IMR-90 (cell line): ENCODE data around the gene MCTP1. TPM values are rescaled to one million over a fixed set of nuclear protein-coding genes. Genes with fewer than 3 reads are reported as not detected.

Experiments
- ATAC-seq: fragments of 200-7000 bp; cut with Tn5 transposase; 2 replicates; pipeline ENCODE4 v1.9.1; 2020; ENCODE audit warnings: low read depth, mild to moderate bottlenecking, moderate library complexity
- BruUV-seq: library from RNA; stranded (reverse); fragments of 400-500 nt; replicated peaks from 2 replicates; lab custom pipeline; 2021; lab: Mats Ljungman, UMichigan
- CTCF ChIA-PET: fragments of 300-600 bp; formaldehyde crosslinking; extraction: SDS; loops from one replicate; lab custom pipeline; 2021; ENCODE audit warnings: antibody characterized with exemption; lab: Yijun Ruan, JAX
- POLR2A ChIA-PET: fragments of 300-600 bp; sonication (Branson Sonifier 250); formaldehyde crosslinking; loops from one replicate; lab custom pipeline; 2022; ENCODE audit warnings: antibody characterized with exemption; ENCODE audit not compliant: unreplicated experiment; lab: Charles Lee
- DNase-seq: peaks from one replicate; pipeline ENCODE4 v3.0.0; 2013
- H2AFZ ChIP-seq: replicated peaks from 2 replicates; pipeline ENCODE3; 2013; ENCODE audit warnings: low read length, mild to moderate bottlenecking; ENCODE audit not compliant: poor library complexity
- H2AK5ac ChIP-seq: 2 replicates; pipeline ENCODE4 v1.6.1; 2013; ENCODE audit warnings: low read depth, low read length, inconsistent platforms
- H2AK9ac ChIP-seq: replicated peaks from 2 replicates; pipeline ENCODE3; 2013; ENCODE audit warnings: mild to moderate bottlenecking, low read depth, low read length, moderate library complexity; ENCODE audit not compliant: poor library complexity
- H2BK120ac ChIP-seq: 2 replicates; pipeline ENCODE4 v1.6.1; 2013; ENCODE audit warnings: low read depth, low read length, inconsistent platforms
- H2BK15ac ChIP-seq: 3 replicates; pipeline ENCODE4 v1.6.1; 2013; ENCODE audit warnings: low read depth, low read length, inconsistent platforms
- H2BK20ac ChIP-seq: 2 replicates; pipeline ENCODE4 v1.6.1; 2013; ENCODE audit warnings: low read depth, mild to moderate bottlenecking, inconsistent platforms, low read length, moderate library complexity
- H2BK5ac ChIP-seq: 2 replicates; pipeline ENCODE4 v1.6.1; 2013; ENCODE audit warnings: mild to moderate bottlenecking, low read depth, low read length, inconsistent platforms; ENCODE audit not compliant: poor library complexity, severe bottlenecking
- H3K14ac ChIP-seq: replicated peaks from 2 replicates; pipeline ENCODE4 v1.6.1; 2013; ENCODE audit warnings: low read depth, low read length, inconsistent platforms
- H3K18ac ChIP-seq: 2 replicates; pipeline ENCODE4 v1.6.1; 2013; ENCODE audit warnings: low read depth, low read length, control low read depth
- H3K23ac ChIP-seq: 2 replicates; pipeline ENCODE4 v1.6.1; 2013; ENCODE audit warnings: low read depth, low read length, inconsistent platforms
- H3K27ac ChIP-seq: 2 replicates; pipeline ENCODE4 v1.5.1; 2013; ENCODE audit warnings: mild to moderate bottlenecking, control low read depth, low read length; ENCODE audit not compliant: insufficient read depth
- H3K27me3 ChIP-seq: 2 replicates; pipeline ENCODE4 v1.6.1; 2013; ENCODE audit warnings: low read length; ENCODE audit not compliant: control insufficient read depth, insufficient read depth
- H3K36me3 ChIP-seq: 2 replicates; pipeline ENCODE4 v1.6.1; 2013; ENCODE audit warnings: low read length, mixed read lengths; ENCODE audit not compliant: control insufficient read depth, insufficient read depth
- H3K4ac ChIP-seq: 2 replicates; pipeline ENCODE4 v1.6.1; 2013; ENCODE audit warnings: low read depth, low read length, inconsistent platforms
- H3K4me1 ChIP-seq: 2 replicates; pipeline ENCODE4 v1.6.1; 2013; ENCODE audit warnings: low read length, mixed read lengths; ENCODE audit not compliant: control insufficient read depth, insufficient read depth
- H3K4me2 ChIP-seq: 2 replicates; pipeline ENCODE4 v1.6.1; 2013; ENCODE audit warnings: low read depth, mild to moderate bottlenecking, control low read depth, low read length, moderate library complexity
- H3K4me3 ChIP-seq: 2 replicates; pipeline ENCODE4 v1.5.1; 2013; ENCODE audit warnings: low read depth, mild to moderate bottlenecking, control low read depth, low read length, moderate library complexity; ENCODE audit not compliant: insufficient read depth
- H3K56ac ChIP-seq: 2 replicates; pipeline ENCODE4 v1.6.1; 2013; ENCODE audit warnings: low read length, inconsistent platforms; ENCODE audit not compliant: insufficient read depth; ENCODE audit errors: extremely low read depth
- H3K79me1 ChIP-seq, 2 experiments: 2 replicates each; pipeline ENCODE4 v1.6.1; 2013; ENCODE audit warnings: low read length in 2 of 2, inconsistent platforms in 1 of 2, low read depth in 1 of 2
- H3K9ac ChIP-seq: 2 replicates; pipeline ENCODE4 v1.6.1; 2013; ENCODE audit warnings: low read depth, low read length, control low read depth
- H3K9me1 ChIP-seq: 2 replicates; pipeline ENCODE4 v1.6.1; 2013; ENCODE audit warnings: low read length, inconsistent platforms; ENCODE audit not compliant: insufficient read depth
- H3K9me3 ChIP-seq: 2 replicates; pipeline ENCODE4 v1.6.1; 2013; ENCODE audit warnings: low read length; ENCODE audit not compliant: control insufficient read depth, insufficient read depth
- H4K20me1 ChIP-seq: 2 replicates; pipeline ENCODE4 v1.6.1; 2013; ENCODE audit warnings: low read length, inconsistent platforms; ENCODE audit not compliant: insufficient read depth
- H4K5ac ChIP-seq: 2 replicates; pipeline ENCODE4 v1.6.1; 2013; ENCODE audit warnings: mild to moderate bottlenecking, low read depth, low read length, control low read depth
- H4K8ac ChIP-seq, 2 experiments: 2 replicates each; pipeline ENCODE4 v1.6.1; 2013; ENCODE audit warnings: low read depth in 2 of 2, low read length in 2 of 2, control low read depth in 1 of 2, inconsistent platforms in 1 of 2
- H4K91ac ChIP-seq: 2 replicates; pipeline ENCODE4 v1.6.1; 2013; ENCODE audit warnings: low read depth, low read length, inconsistent platforms; ENCODE audit not compliant: insufficient read depth
- BHLHE40 ChIP-seq: fragments of 150-350 bp; IDR thresholded peaks from 2 replicates; pipeline ENCODE4 v1.6.1; 2016; ENCODE audit warnings: mild to moderate bottlenecking, low read depth, low read length
- CEBPB ChIP-seq: IDR thresholded peaks from 2 replicates; pipeline ENCODE4 v1.6.1; 2012; ENCODE audit warnings: low read depth, low read length, improper control_type of control experiment
- CTCF ChIP-seq: conservative IDR thresholded peaks from 2 replicates; pipeline ENCODE4 v1.5.1; 2012; ENCODE audit warnings: mild to moderate bottlenecking, low read depth, low read length, improper control_type of control experiment
- MAFK ChIP-seq: IDR thresholded peaks from 2 replicates; pipeline ENCODE4 v1.6.1; 2012; ENCODE audit warnings: low read depth, low read length, improper control_type of control experiment
- MAZ ChIP-seq: IDR thresholded peaks from 2 replicates; pipeline ENCODE4 v1.6.1; 2012; ENCODE audit warnings: low read depth, mild to moderate bottlenecking, low read length, improper control_type of control experiment, moderate library complexity, borderline replicate concordance
- MXI1 ChIP-seq: IDR thresholded peaks from 2 replicates; pipeline ENCODE4 v1.6.1; 2012; ENCODE audit warnings: low read depth, mild to moderate bottlenecking, low read length, moderate library complexity, borderline replicate concordance
- RCOR1 ChIP-seq: IDR thresholded peaks from 2 replicates; pipeline ENCODE4 v1.6.1; 2012; ENCODE audit warnings: mild to moderate bottlenecking, low read length, improper control_type of control experiment; ENCODE audit not compliant: insufficient replicate concordance
- USF2 ChIP-seq: fragments of 150-350 bp; IDR thresholded peaks from 2 replicates; pipeline ENCODE4 v1.6.1; 2017; ENCODE audit warnings: mild to moderate bottlenecking, antibody characterized with exemption, low read length, low read depth
- WGBS, 2 experiments: methylation state at CpG; one replicate each; pipeline versions ENCODE4 v1.1.5 to v1.1.7; 2013; ENCODE audit warnings: missing lambda C conversion rate in 2 of 2; ENCODE audit not compliant: insufficient read length in 1 of 2; ENCODE audit errors: extremely low coverage in 2 of 2; 5-methylcytosine and 5-hydroxymethylcytosine counted together
- dilution Hi-C: fragments of 300-500 bp; cut with HindIII; formaldehyde crosslinking; loops from one replicate; pipeline ENCODE4 v1.14.3; 2018; ENCODE audit warnings: low sequenced_read_pairs; ENCODE audit not compliant: unreplicated experiment
- in situ Hi-C: fragments of 300-500 bp; cut with MboI; formaldehyde crosslinking; loops from 3 replicates; pipeline ENCODE4 v1.14.3; 2019; ENCODE audit warnings: low sequenced_read_pairs, inconsistent platforms, mixed read lengths
- intact Hi-C: fragments of 100-400 bp; cut with micrococcal nuclease; formaldehyde crosslinking; loops from 2 replicates; pipeline ENCODE4 v1.10.0; 2022
- polyA plus RNA-seq, 3 experiments: library from polyadenylated mRNA; depleted of rRNA; stranded (reverse); fragments of >200 nt; gene quantifications; 2 replicates each; pipeline ENCODE4 v1.2.3, GENCODE V29; 2012; ENCODE audit warnings: low replicate concordance in 1 of 3
- total RNA-seq: library from RNA; depleted of rRNA; stranded (reverse); fragments of >200 nt; gene quantifications from 2 replicates; pipeline ENCODE4 v1.2.3, GENCODE V29; 2012

The MCTP1 gene
- total and polyA plus RNA-seq, 2 of the 4 experiments (the other 2 are of a cell fraction), result 0.21 TPM; not detected in 1

DNA sequence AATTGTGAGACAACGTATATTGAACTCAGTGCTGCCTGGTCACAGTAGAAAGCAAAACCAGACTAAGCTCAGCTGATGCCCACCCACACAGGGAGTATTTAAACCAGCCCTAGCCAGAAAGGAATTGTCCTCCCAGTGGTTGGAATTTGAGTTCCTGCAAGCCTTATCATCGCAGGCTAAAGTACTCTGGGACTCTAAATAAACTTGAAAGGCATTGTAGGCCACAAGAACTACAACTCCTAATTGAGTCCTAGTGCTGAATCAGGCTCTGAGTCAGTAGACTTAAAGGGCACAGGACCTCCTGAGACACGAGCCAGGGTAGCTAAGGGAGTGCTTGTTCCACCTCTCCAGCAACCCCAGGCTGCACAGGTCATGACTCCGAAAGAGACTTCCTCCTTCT is 171.4 kb downstream of the MCTP1 start:
- WGBS, 2 experiments, result no CpG with 5 or more reads among the region's 4 CpGs
- ChIA-PET POLR2A (no interaction called here), CTCF (no interaction called here)
- Histone ChIP-seq H4K8ac (no peak overlapping the region), H2BK120ac (no peak overlapping the region), H3K56ac (no peak overlapping the region), H2BK15ac (no peak overlapping the region), H3K36me3 (no peaks in the 10 kb centered on the region), H3K4ac (no peak overlapping the region), H3K4me3 (no peak overlapping the region), H3K4me2 (peak overlapping the region; percentile 49; the same call in 1 of the 2 replicates), H3K9ac (no peak overlapping the region), H3K14ac (no peak overlapping the region), H4K5ac (no peak overlapping the region), H2AK5ac (no peak overlapping the region), H3K18ac (no peak overlapping the region), H3K9me1 (no peaks in the 10 kb centered on the region), H2BK5ac (no peak overlapping the region), H2BK20ac (no peak overlapping the region), H3K4me1 (no peaks in the 10 kb centered on the region), H2AK9ac (no peak overlapping the region), H4K91ac (no peak overlapping the region), H3K23ac (no peak overlapping the region), H2AFZ (no peak overlapping the region), H4K20me1 (no peaks in the 10 kb centered on the region), H3K27ac (no peak overlapping the region), H3K79me1 (no peaks in the 10 kb centered on the region), H3K27me3 (no peaks in the 10 kb centered on the region), H3K9me3 (no peaks in the 10 kb centered on the region)
- TF ChIP-seq CEBPB (no peak), RCOR1 (no peak), BHLHE40 (no peak), MXI1 (no peak), MAFK (no peak), MAZ (no peak), CTCF (peak; percentile 26), USF2 (no peak)
- DNase-seq, result peak; percentile 53
- in situ Hi-C loops, result no loop called here
- BruUV-seq, result no TSS peak
- intact Hi-C loops, result no loop called here
- ATAC-seq, result peak; percentile 88
- dilution Hi-C loops, result no loop called here
